G401.6 (cell line): Measurements from ENCODE around the gene NRG3.

Experiments
- FAIRE-seq: peaks from 2 replicates; lab custom pipeline; 2012; peaks lifted over from hg19 to GRCh38; lab: Jason Lieb, UNC

Gene NRG3

DNA sequence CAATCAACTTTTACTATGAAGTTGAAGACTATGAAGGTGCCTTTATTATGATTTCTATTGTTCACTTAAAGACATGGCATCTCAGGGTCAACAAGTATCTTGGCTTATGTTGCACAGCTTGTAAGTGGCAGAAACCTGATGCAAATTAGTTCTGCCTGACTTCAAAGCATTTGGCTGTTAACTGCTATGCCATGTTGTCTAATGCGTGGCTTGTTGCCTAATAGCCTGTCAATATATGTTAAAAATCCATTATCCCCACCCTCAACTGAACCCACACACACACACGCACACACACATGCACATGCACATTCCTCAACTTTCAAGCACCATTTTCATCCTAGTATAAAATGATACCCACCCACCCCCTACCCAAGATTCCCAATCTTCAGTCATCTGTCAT lies 217.1 kb downstream of the NRG3 start:
- FAIRE-seq, result no peak

DNA sequence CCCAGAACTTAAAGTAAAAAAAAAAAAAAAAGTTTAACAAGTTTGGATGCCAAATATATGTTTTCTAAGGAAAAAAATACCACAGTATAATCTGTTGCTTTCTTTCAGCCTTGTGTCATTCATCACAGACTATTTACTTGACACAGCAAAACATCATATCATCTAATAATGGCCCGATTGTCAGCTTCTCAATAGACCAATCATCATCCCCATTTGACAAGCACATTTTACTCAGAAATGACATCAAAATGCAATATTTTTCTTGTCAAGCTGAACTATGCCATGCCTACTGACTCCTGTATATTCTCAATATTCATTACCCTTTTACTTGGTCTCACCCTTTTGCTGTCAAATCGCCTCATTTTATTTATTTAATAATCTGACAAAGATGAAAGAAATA lies 249.7 kb downstream of the NRG3 start:
- FAIRE-seq, result no peak

DNA sequence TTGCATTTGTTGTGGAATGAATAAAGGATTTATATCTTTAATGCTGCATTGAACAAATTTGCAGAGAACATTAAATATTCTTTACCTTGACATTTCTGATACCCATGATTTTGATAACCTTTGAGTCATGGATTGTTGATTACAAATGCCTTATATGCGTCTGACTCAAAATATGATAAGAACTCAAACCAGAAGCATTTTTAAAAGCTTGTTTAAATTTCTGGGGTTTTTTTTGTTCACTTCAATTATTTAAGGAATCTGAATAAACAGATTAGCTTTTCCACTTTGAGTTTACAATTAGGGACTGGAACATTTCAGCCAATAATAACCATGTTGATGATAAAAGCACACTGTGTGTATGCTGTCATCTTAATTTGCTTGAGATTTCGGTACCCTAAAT lies 253.5 kb downstream of the NRG3 start:
- no peak for FAIRE-seq

DNA sequence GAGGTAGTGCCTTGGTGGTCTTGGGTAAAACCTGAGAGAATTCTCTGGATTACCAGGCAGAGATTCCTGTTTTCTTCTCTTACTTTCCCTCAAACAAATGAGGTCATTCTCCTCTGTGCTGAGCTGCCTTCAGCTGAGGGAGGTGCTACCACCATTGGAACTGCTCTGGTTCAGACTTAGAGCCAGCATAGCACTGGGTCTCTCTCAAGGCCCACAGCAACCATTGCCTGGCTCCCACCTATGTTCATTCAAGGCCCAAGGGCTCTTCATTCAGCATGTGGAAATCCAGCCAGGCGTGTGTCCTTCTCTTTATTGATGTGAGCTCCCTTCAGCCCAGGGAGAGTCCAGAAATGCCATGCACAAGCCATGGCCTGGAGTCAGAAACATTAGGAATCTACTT lies 261.1 kb downstream of the NRG3 start:
- FAIRE-seq, result no peak

- FAIRE-seq, result no peak
These were observed 269.2 kb downstream of the NRG3 start for GRCh38 chr10:82144153-82144552.

- no peak for FAIRE-seq
These were observed 273.8 kb downstream of the NRG3 start for GRCh38 chr10:82148764-82149163.

- no peak for FAIRE-seq
These were observed 274.7 kb downstream of the NRG3 start for GRCh38 chr10:82149674-82150073.

DNA sequence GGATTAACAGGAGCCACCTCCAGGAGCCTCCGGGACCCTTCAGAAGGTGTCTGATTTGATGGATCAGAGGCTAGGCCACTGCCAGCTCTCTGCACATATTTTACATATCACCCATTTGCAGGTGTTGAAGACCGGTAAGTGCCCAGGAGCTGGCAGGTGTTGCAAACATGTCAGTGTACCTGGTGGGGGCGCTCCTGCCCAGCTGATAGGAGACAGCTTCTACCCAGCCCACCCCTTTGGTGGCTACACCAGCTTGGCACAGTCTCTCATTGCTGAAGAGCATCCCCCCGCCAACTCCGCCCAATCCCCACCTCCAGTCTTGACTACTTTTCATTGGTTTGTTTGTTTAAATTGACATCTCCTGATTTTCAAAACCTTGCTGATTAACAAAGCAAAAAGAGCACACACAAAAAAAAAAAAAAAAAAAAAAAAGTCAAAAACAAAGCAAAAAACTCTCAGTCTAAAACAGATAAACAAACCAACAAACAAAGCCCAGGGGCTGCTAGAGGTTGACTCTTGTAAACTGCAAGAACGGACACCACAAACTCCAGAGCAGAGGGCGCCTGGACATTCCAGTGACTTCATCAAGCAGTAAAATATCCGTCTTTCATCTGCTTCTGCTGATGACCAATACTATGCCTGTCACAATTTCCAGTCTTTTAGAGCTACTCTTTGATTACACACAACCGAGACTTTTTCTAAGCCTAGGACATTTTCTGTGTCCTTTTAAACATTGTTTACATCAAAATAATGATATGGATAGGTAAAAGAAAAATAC lies 275.3 kb downstream of the NRG3 start:
- FAIRE-seq, result no peak

DNA sequence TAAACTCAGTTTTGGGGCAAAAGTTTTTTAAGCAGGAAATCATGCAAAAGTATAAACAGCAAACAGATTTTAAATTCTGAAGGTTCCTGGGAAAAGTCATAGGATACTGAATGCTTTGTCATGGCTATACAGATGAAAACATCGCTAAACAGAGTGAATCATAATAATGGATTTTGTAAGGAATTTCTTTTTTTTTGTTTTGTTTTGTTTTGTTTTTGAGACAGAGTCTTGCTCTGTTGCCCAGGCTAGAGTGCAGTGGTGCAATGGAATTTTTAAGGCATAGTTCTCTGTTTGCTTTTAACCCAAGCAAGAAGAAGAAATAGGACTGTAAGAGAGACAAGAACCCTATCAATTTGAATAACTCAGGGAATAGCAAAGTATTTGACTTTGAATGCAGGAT lies 285.3 kb downstream of the NRG3 start:
- FAIRE-seq, result no peak

DNA sequence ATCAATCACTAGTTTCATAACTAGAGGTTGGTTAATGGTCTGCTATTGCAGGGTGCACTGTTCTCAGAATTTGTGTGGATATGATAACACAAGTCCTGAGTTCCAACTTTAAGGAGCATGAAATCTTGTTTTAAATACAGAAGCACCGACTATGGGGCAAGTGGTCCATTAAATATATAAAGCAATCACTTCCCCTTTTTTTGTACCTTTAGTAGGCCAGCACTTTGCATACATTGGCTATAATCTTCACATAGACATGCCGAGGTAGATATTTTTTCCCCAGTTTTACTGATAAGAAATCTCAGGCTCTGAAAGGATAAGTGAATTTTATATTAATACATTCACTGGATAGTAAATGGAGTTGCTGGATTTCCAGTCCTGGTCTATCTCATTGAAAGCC lies 286.3 kb downstream of the NRG3 start:
- FAIRE-seq, result no peak

DNA sequence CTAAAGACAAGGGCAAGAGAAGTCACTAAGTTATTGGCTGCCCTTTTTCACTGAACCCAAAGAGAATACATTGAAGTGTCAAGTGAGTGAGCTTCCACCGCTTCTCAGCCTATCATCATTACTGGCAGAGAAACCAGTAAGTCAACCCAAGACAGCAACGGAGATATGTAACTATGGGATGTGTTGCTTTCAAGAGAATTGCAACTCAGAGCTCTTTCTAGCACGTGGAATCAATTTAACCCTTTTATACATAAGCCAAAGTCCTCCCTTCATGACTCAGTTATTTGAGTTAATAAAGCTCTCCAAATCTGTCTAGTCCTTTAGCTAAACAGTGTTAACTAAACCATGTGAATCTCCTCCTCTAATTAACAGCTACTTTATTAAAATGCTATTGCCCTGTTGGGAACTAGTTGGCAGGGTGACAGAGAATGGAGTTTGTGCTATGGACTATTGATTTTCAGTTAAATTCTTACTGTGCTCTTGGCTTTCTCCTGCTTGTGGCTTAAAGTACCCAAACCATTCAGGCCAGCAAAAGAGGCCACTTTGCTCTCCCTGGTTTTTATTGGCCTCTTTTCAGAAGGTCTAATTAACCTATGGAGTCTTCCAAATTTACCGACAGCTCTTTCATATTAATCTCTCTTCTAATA lies 287.7 kb downstream of the NRG3 start:
- FAIRE-seq, result no peak

DNA sequence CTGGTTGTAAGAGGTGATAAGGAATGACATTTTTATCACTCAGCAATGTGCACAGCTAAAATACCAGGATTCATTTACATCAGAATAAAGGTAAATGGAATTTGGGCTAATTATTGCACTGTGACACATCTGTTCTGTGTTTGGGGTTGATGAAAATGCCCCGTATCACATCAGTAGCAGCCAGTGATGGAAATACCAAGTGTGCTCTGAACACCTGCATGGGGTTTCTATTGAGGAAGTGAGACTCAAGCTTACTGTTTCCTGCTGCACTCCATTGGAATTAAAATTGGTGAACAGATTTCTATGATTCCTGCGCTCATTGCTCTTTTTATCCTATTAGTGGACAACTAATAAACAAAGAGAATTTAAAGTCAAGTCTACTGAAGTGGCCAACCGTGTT lies 296.9 kb downstream of the NRG3 start:
- no peak for FAIRE-seq

DNA sequence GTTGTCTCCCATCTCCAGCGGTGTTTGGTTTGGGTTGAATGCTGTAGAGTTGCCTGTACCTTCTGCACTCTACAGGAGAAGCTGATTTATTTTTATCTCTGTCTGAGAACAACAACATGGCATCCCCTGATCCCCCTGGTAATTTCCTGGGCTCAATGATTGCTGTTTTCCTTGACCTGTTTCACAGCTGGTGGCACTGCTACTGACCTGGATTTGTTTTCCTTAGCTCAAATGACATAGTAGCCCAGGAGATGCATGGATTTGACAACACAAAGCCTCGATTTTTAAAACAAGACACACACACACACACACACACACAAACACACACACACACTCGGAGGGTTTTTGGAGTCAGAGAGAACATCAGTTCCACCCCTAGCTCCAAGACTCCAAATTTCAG lies 301.6 kb downstream of the NRG3 start:
- FAIRE-seq, result no peak

- no peak for FAIRE-seq
These were observed 315.7 kb downstream of the NRG3 start for GRCh38 chr10:82190432-82191260.

DNA sequence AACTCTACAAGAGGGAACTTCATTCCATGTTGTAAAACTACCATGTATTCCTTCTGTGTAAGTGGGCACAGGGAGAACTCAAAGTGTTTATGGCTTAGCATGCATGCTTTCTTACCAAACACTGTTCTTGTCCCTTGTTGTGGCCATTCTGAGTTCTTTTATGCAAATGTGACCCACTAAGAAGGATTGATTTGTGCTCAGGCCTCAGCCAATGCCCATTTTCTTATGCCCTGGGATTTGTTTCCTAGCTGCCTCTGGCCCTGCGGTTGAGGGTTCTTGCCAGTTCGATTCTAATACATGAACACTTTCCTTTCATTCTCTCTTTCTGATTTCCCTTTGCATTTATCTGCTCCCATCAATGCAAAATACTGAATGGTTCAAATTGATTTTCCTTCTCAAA lies 316.7 kb downstream of the NRG3 start:
- FAIRE-seq, result no peak

DNA sequence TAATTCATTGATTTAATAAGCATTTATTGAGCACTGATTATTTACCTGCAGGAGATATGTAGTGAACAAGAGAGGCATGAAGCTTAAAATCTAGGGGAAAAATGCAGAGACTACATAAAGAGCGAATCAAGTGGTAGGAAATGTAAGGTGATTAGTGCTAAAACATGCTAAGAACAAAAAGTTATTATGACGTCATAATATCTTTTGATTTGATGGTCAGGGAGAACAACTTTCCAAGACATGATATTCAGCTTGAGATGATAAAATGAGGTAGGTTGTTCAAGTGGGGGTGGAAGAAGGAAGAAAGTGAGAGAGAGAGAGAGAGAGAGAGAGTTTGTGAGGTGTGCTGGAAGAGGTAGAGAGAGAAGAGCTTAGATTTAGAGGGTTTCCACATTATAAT lies 317.7 kb downstream of the NRG3 start:
- FAIRE-seq, result no peak

- no peak for FAIRE-seq
These were observed 319.4 kb downstream of the NRG3 start for GRCh38 chr10:82194419-82194818.

GRCh38 chr10:82206831-82207230 lies 331.8 kb downstream of the NRG3 start:
- FAIRE-seq, result no peak

DNA sequence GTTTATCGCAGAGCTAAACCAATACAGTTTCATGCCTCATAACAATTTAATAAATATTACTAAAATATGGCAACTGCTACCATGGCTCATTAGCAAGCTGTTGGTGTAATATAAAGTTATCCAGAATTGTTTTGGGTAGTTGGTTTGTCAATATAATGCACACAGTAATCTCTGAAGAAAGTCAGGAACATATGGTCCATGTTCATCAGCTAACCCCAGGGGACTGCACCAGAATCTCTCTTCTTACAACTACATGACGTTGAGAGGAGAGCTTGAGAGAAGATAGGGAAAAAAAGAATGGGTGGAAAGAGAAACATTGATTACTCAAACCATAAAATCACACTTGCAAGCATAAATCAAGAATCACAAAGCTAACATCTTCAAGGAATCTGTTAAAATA lies 333.7 kb downstream of the NRG3 start:
- no peak for FAIRE-seq

DNA sequence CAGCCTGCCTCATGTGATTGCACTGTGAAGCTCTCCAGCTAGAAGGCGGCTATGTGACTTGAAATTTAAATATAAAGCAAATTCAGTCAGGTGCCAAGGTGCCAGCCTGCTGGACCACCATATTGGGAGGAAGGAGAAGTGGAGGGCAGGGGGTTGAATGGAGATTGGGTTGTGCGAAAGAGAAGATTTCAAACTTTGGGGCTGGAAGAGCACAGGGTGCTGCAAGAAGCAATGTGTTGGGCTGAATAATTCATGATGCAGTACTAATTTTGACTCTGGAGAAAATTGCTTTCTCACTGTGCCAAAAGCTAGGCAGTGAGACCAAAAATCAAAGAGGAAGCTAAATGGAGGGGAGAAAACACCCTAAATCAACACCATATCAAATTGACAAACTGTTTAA lies 335.3 kb downstream of the NRG3 start:
- no peak for FAIRE-seq

DNA sequence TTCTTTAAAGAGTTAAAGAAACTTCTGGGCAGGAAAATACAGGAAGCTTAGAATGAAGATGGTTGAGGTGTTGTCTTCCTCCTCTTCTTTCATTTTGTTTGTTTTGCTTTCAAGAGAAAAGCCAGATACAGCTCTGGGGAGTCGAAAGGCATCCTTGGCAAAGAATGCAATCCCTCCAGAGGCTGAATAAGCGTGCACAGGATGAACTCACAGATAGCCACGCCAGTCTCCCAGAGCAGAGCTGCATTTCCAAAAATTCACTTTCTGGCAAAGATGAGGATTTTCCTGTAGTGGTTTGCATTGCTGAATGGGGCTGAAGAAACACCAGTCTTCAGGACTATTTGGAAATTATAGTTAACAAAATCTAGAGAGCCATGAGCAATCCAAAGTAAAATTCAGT lies 336.4 kb downstream of the NRG3 start:
- FAIRE-seq, result no peak

- FAIRE-seq, result no peak
These were observed 337.8 kb downstream of the NRG3 start for GRCh38 chr10:82212753-82213152.

- FAIRE-seq, result no peak
These were observed 338.8 kb downstream of the NRG3 start for GRCh38 chr10:82213784-82214183.
